ENCODE measurements around the gene TMEM186. TPM values are rescaled to one million over a fixed set of nuclear protein-coding genes. Genes with fewer than 3 reads are reported as not detected.

TMEM186 gene
- total and polyA plus RNA-seq, 9 of the 15 experiments (the other 6 are each of a cell fraction or from before 2014, with no cell fraction given), result 10.1 to 33.4 (median 16.4) TPM

DNA sequence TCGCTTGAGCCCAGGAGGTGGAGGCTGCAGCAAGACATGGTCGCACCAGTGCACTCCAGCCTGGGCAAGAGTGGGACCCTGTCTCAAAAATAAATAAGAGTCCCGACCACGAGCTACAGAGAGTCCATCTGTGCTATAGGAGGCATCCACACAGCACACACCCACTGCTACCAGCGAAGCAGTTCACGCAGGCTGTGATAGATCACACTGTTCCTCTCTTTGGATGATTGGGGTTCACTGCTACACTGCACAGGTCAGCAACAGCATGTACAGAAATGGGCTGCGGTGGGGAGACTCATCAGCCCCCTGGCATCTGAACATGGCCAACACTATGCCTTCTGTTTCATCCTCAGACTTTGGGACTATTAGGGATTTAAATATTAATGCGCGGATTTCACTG, 34.0 kb upstream of the TMEM186 start:
- ATAC-seq (no peak), DNase-seq (ENCODE audit: extremely low read depth in 1 of 4, low spot score in 3 of 4) (no peak), FAIRE-seq (no peak)
- no peaks in the 10 kb centered on the region for H3K9me3 ChIP-seq (replicated peaks; ENCODE audit: control insufficient read depth, insufficient read depth, low read depth, low read length)
- H4K20me1 ChIP-seq (replicated peaks; ENCODE audit: control insufficient read depth, insufficient read depth, low read length), result no peaks in the 10 kb centered on the region
- ChIA-PET POLR2A (interaction anchor here (0.6 to 0.7 kb wide), 2 partner anchors 12 to 29 kb away, joined by 3 read pairs; no protein-coding TSS in a partner anchor), CTCF (ENCODE audit: low intra/inter-chr PET ratio) (no interaction called here)
- no peak for TF ChIP-seq MYBL2 (IDR thresholded peaks at IDR 0.05; ENCODE audit: low read depth)
- no peak for TF ChIP-seq MYBL2 (CRISPR knock-in tag; IDR thresholded peaks at IDR 0.05; ENCODE audit: borderline replicate concordance)
- TF ChIP-seq NEUROD1 (IDR thresholded peaks at IDR 0.05; ENCODE audit: borderline replicate concordance, low read depth, low read length, partially characterized antibody), result no peak
- TF ChIP-seq ZNF41 (CRISPR knock-in tag; conservative IDR thresholded peaks at IDR 0.05), result no peak
- no peak for TF ChIP-seq ZNF57 (CRISPR knock-in tag; IDR thresholded peaks at IDR 0.05)
- intact Hi-C loops (cut with micrococcal nuclease), result no loop called here
- H3K9me1 ChIP-seq (ENCODE audit: control insufficient read depth, insufficient read depth, low read length), result no peaks in the 10 kb centered on the region
- peaks cover 48% of the 10 kb centered on the region; the same call in 2 of the 3 replicates for H3K36me3 ChIP-seq (ENCODE audit: control insufficient read depth, insufficient read depth, low read length)
- H3K4me1 ChIP-seq (replicated peaks in 1 of 2; ENCODE audit: control insufficient read depth in 2 of 2, insufficient read depth in 2 of 2, low read length in 2 of 2), result peaks cover 0 to 4% of the 10 kb centered on the region in 2 experiments; a peak in 2 of 5 replicates
- H3K4me2 ChIP-seq (ENCODE audit: insufficient read depth, low read length), result no peak overlapping the region
- no peak overlapping the region for H3K27ac ChIP-seq (ENCODE audit: extremely low read depth, low read depth, low read length)
- BruUV-seq (replicated peaks), result no TSS peak
- H3K9ac ChIP-seq (ENCODE audit: insufficient read depth in 1 of 2, low read depth in 2 of 2, low read length in 2 of 2), result no peak overlapping the region
- WGBS (ENCODE audit: insufficient coverage, low coverage, missing lambda C conversion rate), result 93% methylated on average over 8 of the region's 9 CpGs
- no peaks in the 10 kb centered on the region for H3K79me2 ChIP-seq (ENCODE audit: control insufficient read depth, insufficient read depth, low read length)
- no peaks in the 10 kb centered on the region for H3K27me3 ChIP-seq (ENCODE audit: control insufficient read depth in 2 of 2, insufficient read depth in 2 of 2, low read length in 2 of 2)
- in situ Hi-C loops (cut with MboI), result no loop called here
- H2AFZ ChIP-seq (ENCODE audit: low read depth, low read length), result no peak overlapping the region
- H3K4me3 ChIP-seq, result no peak overlapping the region

DNA sequence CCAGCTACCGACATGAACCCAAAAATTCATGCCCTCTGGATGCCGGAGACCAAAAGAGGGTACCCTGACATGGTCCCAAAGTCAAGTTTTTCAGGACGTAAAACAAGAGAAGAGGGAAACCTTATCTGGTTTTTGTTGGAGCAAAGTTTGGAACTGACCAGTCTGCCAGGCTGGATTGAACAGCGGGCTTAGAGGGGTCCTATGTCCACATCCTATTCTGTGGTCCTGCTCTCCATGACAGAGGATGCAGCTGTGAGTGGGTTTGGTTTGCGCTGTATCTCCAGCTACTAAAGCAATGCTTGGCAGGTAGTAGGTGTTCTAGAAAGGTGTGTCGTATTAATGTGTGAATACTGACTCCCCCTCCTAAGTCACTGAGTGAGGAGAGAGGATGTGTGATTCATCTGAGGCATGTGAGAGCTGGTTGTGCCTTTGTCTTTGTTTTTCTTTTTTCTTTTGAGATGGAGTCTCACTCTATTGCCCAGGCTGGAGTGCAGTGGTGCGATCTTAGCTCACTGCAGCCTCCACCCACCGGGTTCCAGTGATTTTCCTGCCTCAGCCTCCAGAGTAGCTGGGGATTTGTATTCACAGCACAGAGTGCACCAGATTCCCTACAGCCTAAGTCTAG, 31.2 kb upstream of the TMEM186 start:
- Histone ChIP-seq H4K20me1 (replicated peaks; ENCODE audit: control insufficient read depth, insufficient read depth, low read length) (no peaks in the 10 kb centered on the region), H3K9me1 (ENCODE audit: control insufficient read depth, insufficient read depth, low read length) (no peaks in the 10 kb centered on the region), H3K9ac (ENCODE audit: insufficient read depth in 1 of 2, low read depth in 2 of 2, low read length in 2 of 2) (no peak overlapping the region), H2AFZ (ENCODE audit: low read depth, low read length) (no peak overlapping the region), H3K9me3 (replicated peaks; ENCODE audit: control insufficient read depth, insufficient read depth, low read depth, low read length) (no peaks in the 10 kb centered on the region), H3K4me2 (ENCODE audit: insufficient read depth, low read length) (no peak overlapping the region), H3K27me3 (ENCODE audit: control insufficient read depth in 2 of 2, insufficient read depth in 2 of 2, low read length in 2 of 2) (no peaks in the 10 kb centered on the region), H3K27ac (ENCODE audit: extremely low read depth, low read depth, low read length) (no peak overlapping the region), H3K36me3 (ENCODE audit: control insufficient read depth, insufficient read depth, low read length) (peaks cover 69% of the 10 kb centered on the region), H3K4me1 (replicated peaks in 1 of 2; ENCODE audit: control insufficient read depth in 2 of 2, insufficient read depth in 2 of 2, low read length in 2 of 2) (peaks cover 0 to 4% of the 10 kb centered on the region in 2 experiments; a peak in 2 of 5 replicates), H3K4me3 (no peak overlapping the region), H3K79me2 (ENCODE audit: control insufficient read depth, insufficient read depth, low read length) (no peaks in the 10 kb centered on the region)
- in situ Hi-C loops (cut with MboI) (no loop called here), intact Hi-C loops (cut with micrococcal nuclease) (no loop called here)
- WGBS (ENCODE audit: insufficient coverage, low coverage, missing lambda C conversion rate), result 96% methylated on average over 6 of the region's 8 CpGs
- FAIRE-seq, result no peak
- no TSS peak for BruUV-seq (replicated peaks)
- DNase-seq (ENCODE audit: extremely low read depth in 1 of 4, low spot score in 3 of 4), result no peak
- POLR2A ChIA-PET, result interaction anchor here (0.6 to 1.4 kb wide), 6 partner anchors 12 to 166 kb away, joined by 3 to 4 read pairs (median 3); partner anchors contain the start of gene ABAT
- CTCF ChIA-PET (ENCODE audit: low intra/inter-chr PET ratio), result no interaction called here
- no peak for ATAC-seq
- TF ChIP-seq NUFIP1 (IDR thresholded peaks at IDR 0.05; ENCODE audit: partially characterized antibody) (no peak), EWSR1 (IDR thresholded peaks at IDR 0.05; ENCODE audit: borderline replicate concordance, low read depth, partially characterized antibody) (no peak), DDX20 (tag; IDR thresholded peaks at IDR 0.05; ENCODE audit: low read depth) (no peak), NCOA1 (IDR thresholded peaks at IDR 0.05; ENCODE audit: low read depth) (no peak), NR3C1 (CRISPR knock-in tag; IDR thresholded peaks at IDR 0.05) (no peak), L3MBTL2 (IDR thresholded peaks at IDR 0.05) (no peak), GABPB2 (CRISPR knock-in tag; conservative IDR thresholded peaks at IDR 0.05) (no peak), KLF10 (CRISPR knock-in tag; IDR thresholded peaks at IDR 0.05) (no peak), ZNF12 (CRISPR knock-in tag; IDR thresholded peaks at IDR 0.05) (no peak), SRSF3 (IDR thresholded peaks at IDR 0.05; ENCODE audit: insufficient read depth, low read length) (no peak)

All from K562 (cell line).